Keratinocyte (primary cell): ENCODE results near the gene KRT1.

Experiments
- CTCF ChIP-seq, 3 experiments: IDR thresholded peaks in 1 of 3; conservative IDR thresholded peaks in 1 of 3; optimal IDR thresholded peaks in 1 of 3; 2 replicates in 2 of 3; 3 replicates in 1 of 3; pipeline versions ENCODE3 to v1.5.1; 2011; ENCODE audit warnings: low read length in 3 of 3, mild to moderate bottlenecking in 3 of 3, moderate library complexity in 2 of 3, control low read depth in 1 of 3, inconsistent platforms in 1 of 3; ENCODE audit not compliant: insufficient read depth in 2 of 3; ENCODE audit errors: extremely low read depth in 1 of 3
- EZH2 ChIP-seq: IDR thresholded peaks from one replicate; pipeline ENCODE4 v1.6.1; 2012; ENCODE audit warnings: inconsistent platforms, mild to moderate bottlenecking, low read length, moderate library complexity

- no peak for TF ChIP-seq CTCF (optimal IDR thresholded peaks at IDR 0.05 in 1 of 3, IDR thresholded peaks at IDR 0.05 in 1 of 3, conservative IDR thresholded peaks at IDR 0.05 in 1 of 3; ENCODE audit: extremely low read depth in 1 of 3, insufficient read depth in 2 of 3, low read length in 3 of 3)
- no peak for TF ChIP-seq EZH2
Measured at GRCh38 chr12:52673713-52674432, 6.3 kb downstream of the KRT1 start.
